Brain pericyte (primary cell): ENCODE results near the gene APOBEC3A.
A peak's percentile ranks its signal among the peaks of the same experiment; 100 is the strongest.

ENCODE experiments used
- DNase-seq: peaks from one replicate; pipeline ENCODE4 v3.0.0-alpha.2; 2012; ENCODE audit warnings: low read depth, low spot score

APOBEC3A gene

GRCh38 chr22:38957046-38957770 is at the start of gene APOBEC3A:
APOBEC3A (plus strand) TSS chr22:38957609; CDS start chr22:38957692, 83 bp downstream.
- no peak for DNase-seq

- no peak for DNase-seq
Observed at GRCh38 chr22:38907767-38908166, 49.6 kb upstream of the APOBEC3A start.

- DNase-seq, result no peak
Observed at GRCh38 chr22:38911434-38911833, 46.0 kb upstream of the APOBEC3A start.

- DNase-seq, result no peak
Observed at GRCh38 chr22:38919631-38920190, 37.7 kb upstream of the APOBEC3A start.

GRCh38 chr22:38921120-38921519 is 36.3 kb upstream of the APOBEC3A start:
- no peak for DNase-seq

- no peak for DNase-seq
Observed at GRCh38 chr22:38921806-38922205, 35.6 kb upstream of the APOBEC3A start.

- peak; percentile 25 for DNase-seq
Observed at GRCh38 chr22:38923463-38924346, 33.7 kb upstream of the APOBEC3A start.

- DNase-seq, result peak; percentile 26
Observed at GRCh38 chr22:38924347-38924952, 33.0 kb upstream of the APOBEC3A start.

GRCh38 chr22:38925571-38926041 is 31.8 kb upstream of the APOBEC3A start:
- DNase-seq, result no peak

- no peak for DNase-seq
Observed at GRCh38 chr22:38927033-38927781, 30.2 kb upstream of the APOBEC3A start.

GRCh38 chr22:38930512-38930911 is 26.9 kb upstream of the APOBEC3A start:
- DNase-seq, result no peak

GRCh38 chr22:38935023-38935422 is 22.4 kb upstream of the APOBEC3A start:
- DNase-seq, result no peak

GRCh38 chr22:38935616-38936015 is 21.8 kb upstream of the APOBEC3A start:
- DNase-seq, result no peak

- no peak for DNase-seq
Observed at GRCh38 chr22:38936562-38936961, 20.8 kb upstream of the APOBEC3A start.

- no peak for DNase-seq
Observed at GRCh38 chr22:38937036-38937435, 20.4 kb upstream of the APOBEC3A start.

GRCh38 chr22:38937541-38937940 is 19.9 kb upstream of the APOBEC3A start:
- no peak for DNase-seq

GRCh38 chr22:38938221-38938620 is 19.2 kb upstream of the APOBEC3A start:
- DNase-seq, result no peak

GRCh38 chr22:38938925-38939324 is 18.5 kb upstream of the APOBEC3A start:
- DNase-seq, result no peak

- DNase-seq, result no peak
Observed at GRCh38 chr22:38940811-38941384, 16.5 kb upstream of the APOBEC3A start.

- no peak for DNase-seq
Observed at GRCh38 chr22:38941488-38941987, 15.9 kb upstream of the APOBEC3A start.

- no peak for DNase-seq
Observed at GRCh38 chr22:38942702-38943101, 14.7 kb upstream of the APOBEC3A start.
